ENCODE data around the gene PALLD. TPM values are rescaled to one million over a fixed set of nuclear protein-coding genes. Genes with fewer than 3 reads are reported as not detected.

PALLD gene
- total and polyA plus RNA-seq, 2 of the 13 experiments (the other 11 are each of a cell fraction or from before 2014, with no cell fraction given): 0.50 to 1.5 TPM

DNA sequence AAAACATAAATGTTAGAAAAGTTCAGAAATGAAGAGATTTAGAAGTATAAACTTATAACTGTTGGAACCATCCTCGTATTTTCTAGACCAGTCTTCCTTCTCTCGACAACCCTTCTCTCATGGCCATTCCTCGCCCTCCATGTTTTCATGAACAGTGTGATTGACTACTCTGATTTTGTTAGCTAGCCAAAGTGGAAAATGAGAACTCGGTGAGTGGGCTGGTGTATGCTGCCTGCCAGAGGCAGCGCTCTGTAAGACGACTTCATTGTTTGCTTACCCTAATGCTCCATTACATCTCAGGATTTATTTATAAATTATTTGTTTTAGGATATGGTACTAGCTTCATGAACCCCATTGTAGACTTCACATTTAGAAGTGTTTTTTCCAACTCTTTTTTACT is 360.2 kb downstream of the PALLD start:
- Histone ChIP-seq H3K9ac (ENCODE audit: insufficient read depth, low read depth, low read length) (no peak overlapping the region), H3K27me3 (ENCODE audit: control insufficient read depth in 1 of 2, insufficient read depth in 2 of 2, low read length in 2 of 2) (no peaks in the 10 kb centered on the region), H3K9me3 (ENCODE audit: low read length) (no peaks in the 10 kb centered on the region), H3K27ac (ENCODE audit: extremely low read length, insufficient read depth, low read length) (no peak overlapping the region), H3K36me3 (replicated peaks in 1 of 2; ENCODE audit: control insufficient read depth in 1 of 2, insufficient read depth in 2 of 2, low read length in 2 of 2) (no peaks in the 10 kb centered on the region), H3K4me3 (replicated peaks in 1 of 3; ENCODE audit: insufficient read depth in 1 of 3, low read depth in 2 of 3, low read length in 3 of 3) (no peak overlapping the region), H3K79me2 (ENCODE audit: insufficient read depth, low read length) (no peaks in the 10 kb centered on the region), H2AFZ (ENCODE audit: low read length) (no peak overlapping the region), H3K4me1 (ENCODE audit: insufficient read depth, low read length) (no peaks in the 10 kb centered on the region), H3K4me2 (ENCODE audit: low read depth, low read length) (no peak overlapping the region), H4K20me1 (ENCODE audit: insufficient read depth, low read length) (no peaks in the 10 kb centered on the region)
- in situ Hi-C loops (cut with HindIII; ENCODE audit: extremely low pct_ligation_motif_present, low pct_unique_long_range_greater_than_20kb) (no loop called here), intact Hi-C loops (cut with micrococcal nuclease; ENCODE audit: unreplicated experiment) (no loop called here)
- 90% methylated on average over 6 of the region's 6 CpGs for WGBS (ENCODE audit: low lambda C conversion rate)
- no TSS peak for BruUV-seq (replicated peaks)
- TF ChIP-seq ZNF253 (CRISPR knock-in tag; IDR thresholded peaks at IDR 0.05; ENCODE audit: borderline replicate concordance): no peak
- TF ChIP-seq STAG1 (CRISPR knock-in tag; IDR thresholded peaks at IDR 0.05): no peak
- TF ChIP-seq, protein P1, sequence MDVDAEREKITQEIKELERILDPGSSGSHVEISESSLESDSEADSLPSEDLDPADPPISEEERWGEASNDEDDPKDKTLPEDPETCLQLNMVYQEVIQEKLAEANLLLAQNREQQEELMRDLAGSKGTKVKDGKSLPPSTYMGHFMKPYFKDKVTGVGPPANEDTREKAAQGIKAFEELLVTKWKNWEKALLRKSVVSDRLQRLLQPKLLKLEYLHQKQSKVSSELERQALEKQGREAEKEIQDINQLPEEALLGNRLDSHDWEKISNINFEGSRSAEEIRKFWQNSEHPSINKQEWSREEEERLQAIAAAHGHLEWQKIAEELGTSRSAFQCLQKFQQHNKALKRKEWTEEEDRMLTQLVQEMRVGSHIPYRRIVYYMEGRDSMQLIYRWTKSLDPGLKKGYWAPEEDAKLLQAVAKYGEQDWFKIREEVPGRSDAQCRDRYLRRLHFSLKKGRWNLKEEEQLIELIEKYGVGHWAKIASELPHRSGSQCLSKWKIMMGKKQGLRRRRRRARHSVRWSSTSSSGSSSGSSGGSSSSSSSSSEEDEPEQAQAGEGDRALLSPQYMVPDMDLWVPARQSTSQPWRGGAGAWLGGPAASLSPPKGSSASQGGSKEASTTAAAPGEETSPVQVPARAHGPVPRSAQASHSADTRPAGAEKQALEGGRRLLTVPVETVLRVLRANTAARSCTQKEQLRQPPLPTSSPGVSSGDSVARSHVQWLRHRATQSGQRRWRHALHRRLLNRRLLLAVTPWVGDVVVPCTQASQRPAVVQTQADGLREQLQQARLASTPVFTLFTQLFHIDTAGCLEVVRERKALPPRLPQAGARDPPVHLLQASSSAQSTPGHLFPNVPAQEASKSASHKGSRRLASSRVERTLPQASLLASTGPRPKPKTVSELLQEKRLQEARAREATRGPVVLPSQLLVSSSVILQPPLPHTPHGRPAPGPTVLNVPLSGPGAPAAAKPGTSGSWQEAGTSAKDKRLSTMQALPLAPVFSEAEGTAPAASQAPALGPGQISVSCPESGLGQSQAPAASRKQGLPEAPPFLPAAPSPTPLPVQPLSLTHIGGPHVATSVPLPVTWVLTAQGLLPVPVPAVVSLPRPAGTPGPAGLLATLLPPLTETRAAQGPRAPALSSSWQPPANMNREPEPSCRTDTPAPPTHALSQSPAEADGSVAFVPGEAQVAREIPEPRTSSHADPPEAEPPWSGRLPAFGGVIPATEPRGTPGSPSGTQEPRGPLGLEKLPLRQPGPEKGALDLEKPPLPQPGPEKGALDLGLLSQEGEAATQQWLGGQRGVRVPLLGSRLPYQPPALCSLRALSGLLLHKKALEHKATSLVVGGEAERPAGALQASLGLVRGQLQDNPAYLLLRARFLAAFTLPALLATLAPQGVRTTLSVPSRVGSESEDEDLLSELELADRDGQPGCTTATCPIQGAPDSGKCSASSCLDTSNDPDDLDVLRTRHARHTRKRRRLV (CRISPR knock-in tag; IDR thresholded peaks at IDR 0.05): no peak
- no peak for TF ChIP-seq GATAD2A (CRISPR knock-in tag; IDR thresholded peaks at IDR 0.05)
- no peak for TF ChIP-seq ZSCAN12 (CRISPR knock-in tag; IDR thresholded peaks at IDR 0.05)
- TF ChIP-seq, protein P2, sequence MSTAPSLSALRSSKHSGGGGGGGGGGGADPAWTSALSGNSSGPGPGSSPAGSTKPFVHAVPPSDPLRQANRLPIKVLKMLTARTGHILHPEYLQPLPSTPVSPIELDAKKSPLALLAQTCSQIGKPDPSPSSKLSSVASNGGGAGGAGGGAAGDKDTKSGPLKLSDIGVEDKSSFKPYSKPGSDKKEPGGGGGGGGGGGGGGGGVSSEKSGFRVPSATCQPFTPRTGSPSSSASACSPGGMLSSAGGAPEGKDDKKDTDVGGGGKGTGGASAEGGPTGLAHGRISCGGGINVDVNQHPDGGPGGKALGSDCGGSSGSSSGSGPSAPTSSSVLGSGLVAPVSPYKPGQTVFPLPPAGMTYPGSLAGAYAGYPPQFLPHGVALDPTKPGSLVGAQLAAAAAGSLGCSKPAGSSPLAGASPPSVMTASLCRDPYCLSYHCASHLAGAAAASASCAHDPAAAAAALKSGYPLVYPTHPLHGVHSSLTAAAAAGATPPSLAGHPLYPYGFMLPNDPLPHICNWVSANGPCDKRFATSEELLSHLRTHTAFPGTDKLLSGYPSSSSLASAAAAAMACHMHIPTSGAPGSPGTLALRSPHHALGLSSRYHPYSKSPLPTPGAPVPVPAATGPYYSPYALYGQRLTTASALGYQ (CRISPR knock-in tag; IDR thresholded peaks at IDR 0.05): no peak
- FAIRE-seq (no peak), DNase-seq (ENCODE audit: low spot score) (no peak), ATAC-seq (no peak)
- POLR2A ChIA-PET: no interaction called here
- CTCF ChIA-PET (ENCODE audit: low intra/inter-chr PET ratio, low total read pairs): no interaction called here
